ENCODE measurements around the gene KDM8.

The KDM8 gene

DNA sequence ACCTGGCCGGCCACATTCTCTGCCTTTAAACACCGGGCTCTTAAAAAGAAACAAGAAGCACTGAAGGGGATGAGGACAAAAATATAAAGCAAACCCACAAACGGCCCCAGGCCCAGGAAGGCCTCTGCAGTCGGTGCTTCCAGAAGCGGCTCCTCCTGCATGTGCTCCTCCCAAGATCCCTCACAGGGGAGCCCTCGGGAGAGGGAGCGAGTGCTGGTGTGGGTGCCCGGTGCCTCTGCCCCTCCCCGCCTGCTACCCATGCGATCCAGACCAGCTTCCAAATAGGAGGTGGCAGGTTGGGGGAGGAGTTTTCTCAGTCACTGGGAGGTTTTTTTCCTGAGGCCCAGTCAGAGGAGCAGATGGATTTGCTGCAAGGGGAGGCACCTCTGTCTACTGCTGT is 15.8 kb downstream of the KDM8 start (continued):
- TF ChIP-seq ARNTL (CRISPR knock-in tag; IDR thresholded peaks at IDR 0.05; ENCODE audit: borderline replicate concordance, low read depth): no peak
- TF ChIP-seq OSR1 (CRISPR knock-in tag; IDR thresholded peaks at IDR 0.05): no peak
- TF ChIP-seq ESRRG (CRISPR knock-in tag; IDR thresholded peaks at IDR 0.05): no peak
- TF ChIP-seq PPARA (CRISPR knock-in tag; IDR thresholded peaks at IDR 0.05; ENCODE audit: borderline replicate concordance): no peak
- TF ChIP-seq TCF4 (CRISPR knock-in tag; IDR thresholded peaks at IDR 0.05; ENCODE audit: borderline replicate concordance): no peak
- no peak for TF ChIP-seq GLIS3 (CRISPR knock-in tag; IDR thresholded peaks at IDR 0.05)
- TF ChIP-seq ZNF565 (CRISPR knock-in tag; conservative IDR thresholded peaks at IDR 0.05; ENCODE audit: low read depth): no peak
- TF ChIP-seq, protein P1, sequence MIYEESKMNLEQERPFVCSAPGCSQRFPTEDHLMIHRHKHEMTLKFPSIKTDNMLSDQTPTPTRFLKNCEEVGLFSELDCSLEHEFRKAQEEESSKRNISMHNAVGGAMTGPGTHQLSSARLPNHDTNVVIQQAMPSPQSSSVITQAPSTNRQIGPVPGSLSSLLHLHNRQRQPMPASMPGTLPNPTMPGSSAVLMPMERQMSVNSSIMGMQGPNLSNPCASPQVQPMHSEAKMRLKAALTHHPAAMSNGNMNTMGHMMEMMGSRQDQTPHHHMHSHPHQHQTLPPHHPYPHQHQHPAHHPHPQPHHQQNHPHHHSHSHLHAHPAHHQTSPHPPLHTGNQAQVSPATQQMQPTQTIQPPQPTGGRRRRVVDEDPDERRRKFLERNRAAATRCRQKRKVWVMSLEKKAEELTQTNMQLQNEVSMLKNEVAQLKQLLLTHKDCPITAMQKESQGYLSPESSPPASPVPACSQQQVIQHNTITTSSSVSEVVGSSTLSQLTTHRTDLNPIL (CRISPR knock-in tag; IDR thresholded peaks at IDR 0.05; ENCODE audit: low read depth): no peak
- no peak for TF ChIP-seq ZFP30 (CRISPR knock-in tag; IDR thresholded peaks at IDR 0.05)
- TF ChIP-seq TOX (CRISPR knock-in tag; IDR thresholded peaks at IDR 0.05; ENCODE audit: borderline replicate concordance): no peak

DNA sequence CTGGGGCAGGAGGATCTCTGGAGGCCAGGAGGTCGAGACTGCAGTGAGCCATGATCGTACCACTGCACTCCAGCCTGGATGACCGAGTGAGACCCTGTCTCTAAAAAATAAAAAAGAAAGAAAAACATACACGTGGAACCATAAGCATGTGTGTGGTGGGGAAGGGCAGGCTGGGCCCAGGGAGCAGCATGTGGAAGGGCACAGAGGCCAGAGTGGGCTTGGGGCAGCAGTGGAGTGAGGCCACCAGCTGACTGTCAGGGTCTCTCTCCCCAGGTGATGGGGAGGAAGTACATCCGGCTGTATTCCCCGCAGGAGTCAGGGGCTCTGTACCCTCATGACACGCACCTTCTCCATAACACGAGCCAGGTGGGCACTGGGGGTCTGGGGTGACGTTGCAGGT is 16.8 kb downstream of the KDM8 start:
- ATAC-seq: no peak
- no peak for TF ChIP-seq ZNF8 (CRISPR knock-in tag; IDR thresholded peaks at IDR 0.05)
- TF ChIP-seq GLIS3 (CRISPR knock-in tag; IDR thresholded peaks at IDR 0.05): no peak
- TF ChIP-seq, protein P2, sequence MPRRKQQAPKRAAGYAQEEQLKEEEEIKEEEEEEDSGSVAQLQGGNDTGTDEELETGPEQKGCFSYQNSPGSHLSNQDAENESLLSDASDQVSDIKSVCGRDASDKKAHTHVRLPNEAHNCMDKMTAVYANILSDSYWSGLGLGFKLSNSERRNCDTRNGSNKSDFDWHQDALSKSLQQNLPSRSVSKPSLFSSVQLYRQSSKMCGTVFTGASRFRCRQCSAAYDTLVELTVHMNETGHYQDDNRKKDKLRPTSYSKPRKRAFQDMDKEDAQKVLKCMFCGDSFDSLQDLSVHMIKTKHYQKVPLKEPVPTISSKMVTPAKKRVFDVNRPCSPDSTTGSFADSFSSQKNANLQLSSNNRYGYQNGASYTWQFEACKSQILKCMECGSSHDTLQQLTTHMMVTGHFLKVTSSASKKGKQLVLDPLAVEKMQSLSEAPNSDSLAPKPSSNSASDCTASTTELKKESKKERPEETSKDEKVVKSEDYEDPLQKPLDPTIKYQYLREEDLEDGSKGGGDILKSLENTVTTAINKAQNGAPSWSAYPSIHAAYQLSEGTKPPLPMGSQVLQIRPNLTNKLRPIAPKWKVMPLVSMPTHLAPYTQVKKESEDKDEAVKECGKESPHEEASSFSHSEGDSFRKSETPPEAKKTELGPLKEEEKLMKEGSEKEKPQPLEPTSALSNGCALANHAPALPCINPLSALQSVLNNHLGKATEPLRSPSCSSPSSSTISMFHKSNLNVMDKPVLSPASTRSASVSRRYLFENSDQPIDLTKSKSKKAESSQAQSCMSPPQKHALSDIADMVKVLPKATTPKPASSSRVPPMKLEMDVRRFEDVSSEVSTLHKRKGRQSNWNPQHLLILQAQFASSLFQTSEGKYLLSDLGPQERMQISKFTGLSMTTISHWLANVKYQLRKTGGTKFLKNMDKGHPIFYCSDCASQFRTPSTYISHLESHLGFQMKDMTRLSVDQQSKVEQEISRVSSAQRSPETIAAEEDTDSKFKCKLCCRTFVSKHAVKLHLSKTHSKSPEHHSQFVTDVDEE (CRISPR knock-in tag; IDR thresholded peaks at IDR 0.05): no peak
- no peak for TF ChIP-seq TOX (CRISPR knock-in tag; IDR thresholded peaks at IDR 0.05; ENCODE audit: borderline replicate concordance)
- TF ChIP-seq, protein P1 (CRISPR knock-in tag; IDR thresholded peaks at IDR 0.05; ENCODE audit: low read depth): no peak
- TF ChIP-seq, protein P3, sequence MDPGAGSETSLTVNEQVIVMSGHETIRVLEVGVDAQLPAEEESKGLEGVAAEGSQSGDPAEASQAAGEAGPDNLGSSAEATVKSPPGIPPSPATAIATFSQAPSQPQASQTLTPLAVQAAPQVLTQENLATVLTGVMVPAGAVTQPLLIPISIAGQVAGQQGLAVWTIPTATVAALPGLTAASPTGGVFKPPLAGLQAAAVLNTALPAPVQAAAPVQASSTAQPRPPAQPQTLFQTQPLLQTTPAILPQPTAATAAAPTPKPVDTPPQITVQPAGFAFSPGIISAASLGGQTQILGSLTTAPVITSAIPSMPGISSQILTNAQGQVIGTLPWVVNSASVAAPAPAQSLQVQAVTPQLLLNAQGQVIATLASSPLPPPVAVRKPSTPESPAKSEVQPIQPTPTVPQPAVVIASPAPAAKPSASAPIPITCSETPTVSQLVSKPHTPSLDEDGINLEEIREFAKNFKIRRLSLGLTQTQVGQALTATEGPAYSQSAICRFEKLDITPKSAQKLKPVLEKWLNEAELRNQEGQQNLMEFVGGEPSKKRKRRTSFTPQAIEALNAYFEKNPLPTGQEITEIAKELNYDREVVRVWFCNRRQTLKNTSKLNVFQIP (CRISPR knock-in tag; IDR thresholded peaks at IDR 0.05; ENCODE audit: borderline replicate concordance, low read depth): no peak
- no peak for TF ChIP-seq ISL1 (CRISPR knock-in tag; IDR thresholded peaks at IDR 0.05)
- TF ChIP-seq BACH2 (CRISPR knock-in tag; IDR thresholded peaks at IDR 0.05; ENCODE audit: borderline replicate concordance): no peak
- no peak for TF ChIP-seq CSDC2 (CRISPR knock-in tag; IDR thresholded peaks at IDR 0.05)
- TF ChIP-seq ARNTL (CRISPR knock-in tag; IDR thresholded peaks at IDR 0.05; ENCODE audit: borderline replicate concordance, low read depth): no peak
- TF ChIP-seq ZNF70 (CRISPR knock-in tag; IDR thresholded peaks at IDR 0.05): no peak
- TF ChIP-seq, protein P4, sequence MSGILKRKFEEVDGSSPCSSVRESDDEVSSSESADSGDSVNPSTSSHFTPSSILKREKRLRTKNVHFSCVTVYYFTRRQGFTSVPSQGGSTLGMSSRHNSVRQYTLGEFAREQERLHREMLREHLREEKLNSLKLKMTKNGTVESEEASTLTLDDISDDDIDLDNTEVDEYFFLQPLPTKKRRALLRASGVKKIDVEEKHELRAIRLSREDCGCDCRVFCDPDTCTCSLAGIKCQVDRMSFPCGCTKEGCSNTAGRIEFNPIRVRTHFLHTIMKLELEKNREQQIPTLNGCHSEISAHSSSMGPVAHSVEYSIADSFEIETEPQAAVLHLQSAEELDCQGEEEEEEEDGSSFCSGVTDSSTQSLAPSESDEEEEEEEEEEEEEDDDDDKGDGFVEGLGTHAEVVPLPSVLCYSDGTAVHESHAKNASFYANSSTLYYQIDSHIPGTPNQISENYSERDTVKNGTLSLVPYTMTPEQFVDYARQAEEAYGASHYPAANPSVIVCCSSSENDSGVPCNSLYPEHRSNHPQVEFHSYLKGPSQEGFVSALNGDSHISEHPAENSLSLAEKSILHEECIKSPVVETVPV (CRISPR knock-in tag; IDR thresholded peaks at IDR 0.05): no peak
- TF ChIP-seq ZFP3 (CRISPR knock-in tag; IDR thresholded peaks at IDR 0.05): no peak
- TF ChIP-seq ZC3H10 (CRISPR knock-in tag; IDR thresholded peaks at IDR 0.05): no peak
- TF ChIP-seq ESRRG (CRISPR knock-in tag; IDR thresholded peaks at IDR 0.05): no peak
- no peak for TF ChIP-seq ZNF565 (CRISPR knock-in tag; conservative IDR thresholded peaks at IDR 0.05; ENCODE audit: low read depth)
- TF ChIP-seq ZFP30 (CRISPR knock-in tag; IDR thresholded peaks at IDR 0.05): no peak
- TF ChIP-seq PPARA (CRISPR knock-in tag; IDR thresholded peaks at IDR 0.05; ENCODE audit: borderline replicate concordance): no peak
- no peak for TF ChIP-seq TCF4 (CRISPR knock-in tag; IDR thresholded peaks at IDR 0.05; ENCODE audit: borderline replicate concordance)

GRCh38 chr16:27220527-27220926 is 17.2 kb downstream of the KDM8 start:
- TF ChIP-seq ESRRG (CRISPR knock-in tag; IDR thresholded peaks at IDR 0.05) (no peak), PPARA (CRISPR knock-in tag; IDR thresholded peaks at IDR 0.05; ENCODE audit: borderline replicate concordance) (no peak), CSDC2 (CRISPR knock-in tag; IDR thresholded peaks at IDR 0.05) (no peak), PATZ1 (CRISPR knock-in tag; IDR thresholded peaks at IDR 0.05; ENCODE audit: borderline replicate concordance) (no peak), ZNF70 (CRISPR knock-in tag; IDR thresholded peaks at IDR 0.05) (no peak), ZFP3 (CRISPR knock-in tag; IDR thresholded peaks at IDR 0.05) (no peak), ZNF8 (CRISPR knock-in tag; IDR thresholded peaks at IDR 0.05) (no peak), ARNTL (CRISPR knock-in tag; IDR thresholded peaks at IDR 0.05; ENCODE audit: borderline replicate concordance, low read depth) (no peak), ZC3H10 (CRISPR knock-in tag; IDR thresholded peaks at IDR 0.05) (no peak), SNAI2 (CRISPR knock-in tag; IDR thresholded peaks at IDR 0.05) (no peak)
- TF ChIP-seq, protein P1 (CRISPR knock-in tag; IDR thresholded peaks at IDR 0.05; ENCODE audit: low read depth): no peak
- TF ChIP-seq, protein P3 (CRISPR knock-in tag; IDR thresholded peaks at IDR 0.05; ENCODE audit: borderline replicate concordance, low read depth): no peak
- ATAC-seq: no peak

Data from SK-N-SH treated with all-trans-retinoic acid at 6 μM for 48 hours (cell line).